K562 (cell line): ENCODE measurements around the gene SMAD1. TPM values are rescaled to one million over a fixed set of nuclear protein-coding genes. Genes with fewer than 3 reads are reported as not detected.

Experiments
- ATAC-seq: fragments of 200-7000 bp; cut with Tn5 transposase; 3 replicates; pipeline ENCODE4 v1.9.1; 2020; ENCODE audit warnings: moderate library complexity
- BruUV-seq: library from RNA; stranded (reverse); fragments of 400-500 nt; replicated peaks from 2 replicates; lab custom pipeline; 2021; lab: Mats Ljungman, UMichigan
- CTCF ChIA-PET: fragments of 300-600 bp; formaldehyde crosslinking; extraction: SDS; loops from one replicate; lab custom pipeline; 2021; ENCODE audit warnings: low intra/inter-chr PET ratio; lab: Yijun Ruan, JAX
- POLR2A ChIA-PET: fragments of 300-600, 350-650 bp; sonication (Branson Sonifier 250); formaldehyde crosslinking; extraction: SDS; loops from one replicate; lab custom pipeline; 2021; ENCODE audit warnings: antibody characterized with exemption, inconsistent platforms; lab: Yijun Ruan, JAX
- DNase-seq, 4 experiments: peaks; one replicate each; pipeline versions ENCODE4 v3.0.0 to v3.0.0-alpha.2; 2011 to 2018; ENCODE audit warnings: low spot score in 3 of 4, mixed read lengths in 3 of 4; ENCODE audit errors: extremely low read depth in 1 of 4
- FAIRE-seq: peaks from 2 replicates; lab custom pipeline; 2011; peaks lifted over from hg19 to GRCh38; lab: Jason Lieb, UNC
- H2AFZ ChIP-seq: 2 replicates; pipeline ENCODE4 v1.6.0; 2011; ENCODE audit warnings: low read depth, low read length, control low read depth, inconsistent platforms
- H3K27ac ChIP-seq: fragments of 200-600 bp; 3 replicates; pipeline ENCODE4 v1.8.0; 2011; ENCODE audit warnings: low read depth, mild to moderate bottlenecking, control low read depth, inconsistent platforms, low read length, moderate library complexity, mixed read lengths; ENCODE audit errors: extremely low read depth
- H3K27me3 ChIP-seq, 2 experiments: fragments of 300-600 bp in 1 of 2; 2 replicates in 1 of 2; 3 replicates in 1 of 2; pipeline versions ENCODE4 v1.6.0 to v1.8.0; 2011; ENCODE audit warnings: inconsistent platforms in 2 of 2, low read length in 2 of 2, mild to moderate bottlenecking in 1 of 2, mixed read lengths in 1 of 2, moderate library complexity in 1 of 2; ENCODE audit not compliant: control insufficient read depth in 2 of 2, insufficient read depth in 2 of 2
- H3K36me3 ChIP-seq: fragments of 300-600 bp; 3 replicates; pipeline ENCODE4 v1.8.0; 2011; ENCODE audit warnings: mild to moderate bottlenecking, low read length, inconsistent platforms; ENCODE audit not compliant: control insufficient read depth, insufficient read depth
- H3K4me1 ChIP-seq, 2 experiments: fragments of 200-600 bp in 1 of 2; replicated peaks in 1 of 2; 2 replicates in 1 of 2; 3 replicates in 1 of 2; pipeline versions ENCODE4 v1.5.1 to v1.8.0; 2011; ENCODE audit warnings: inconsistent platforms in 2 of 2, low read length in 2 of 2, mild to moderate bottlenecking in 1 of 2, mixed read lengths in 1 of 2, moderate library complexity in 1 of 2; ENCODE audit not compliant: control insufficient read depth in 2 of 2, insufficient read depth in 2 of 2
- H3K4me2 ChIP-seq: 2 replicates; pipeline ENCODE4 v1.6.1; 2011; ENCODE audit warnings: low read length, control low read depth, inconsistent platforms, mixed read lengths; ENCODE audit not compliant: insufficient read depth
- H3K4me3 ChIP-seq: fragments of 200-600 bp; sonication (generic), shearing (Covaris generic); 2 replicates; pipeline ENCODE4 v1.5.1; 2016; ENCODE audit warnings: control low read depth, inconsistent platforms
- H3K79me2 ChIP-seq: fragments of 200-600 bp; 3 replicates; pipeline ENCODE4 v1.8.0; 2011; ENCODE audit warnings: low read length, inconsistent platforms; ENCODE audit not compliant: control insufficient read depth, insufficient read depth
- H3K9ac ChIP-seq, 2 experiments: 2 replicates each; pipeline versions ENCODE4 v1.6.0 to v1.6.1; 2011; ENCODE audit warnings: low read depth in 2 of 2, low read length in 2 of 2, control low read depth in 1 of 2, inconsistent platforms in 1 of 2, mild to moderate bottlenecking in 1 of 2, mixed read lengths in 1 of 2; ENCODE audit not compliant: insufficient read depth in 1 of 2
- H3K9me1 ChIP-seq: one replicate; pipeline ENCODE4 v1.6.0; 2011; ENCODE audit warnings: inconsistent platforms, mild to moderate bottlenecking, low read length, moderate library complexity; ENCODE audit not compliant: control insufficient read depth, insufficient read depth
- H3K9me3 ChIP-seq: replicated peaks from 2 replicates; pipeline ENCODE4 v1.5.1; 2011; ENCODE audit warnings: low read depth, low read length, inconsistent platforms; ENCODE audit not compliant: control insufficient read depth, insufficient read depth
- H4K20me1 ChIP-seq: replicated peaks from 2 replicates; pipeline ENCODE4 v1.6.1; 2011; ENCODE audit warnings: low read length, inconsistent platforms, mixed read lengths; ENCODE audit not compliant: control insufficient read depth, insufficient read depth
- ATF1 ChIP-seq, 2 experiments: fragments of 450-650 bp in 1 of 2; IDR thresholded peaks; 2 replicates each; pipeline ENCODE4 v1.6.1; 2016; ENCODE audit warnings: missing compliant biosample characterization in 1 of 2, missing genetic modification characterization in 1 of 2
- CAMTA2 ChIP-seq: fragments of 250-450 bp; sonication (Bioruptor Pico); conservative IDR thresholded peaks from 2 replicates; pipeline ENCODE4 v1.5.1; 2022
- ELK1 ChIP-seq: sonication (generic); formaldehyde crosslinking; IDR thresholded peaks from 2 replicates; pipeline ENCODE4 v1.8.1; 2022; ENCODE audit warnings: missing genetic modification reagents
- HDAC1 ChIP-seq, 2 experiments: fragments of 450-650 bp; IDR thresholded peaks; 2 replicates each; pipeline ENCODE4 v1.6.1; 2016 to 2017; ENCODE audit warnings: inconsistent platforms in 1 of 2, mild to moderate bottlenecking in 1 of 2, moderate library complexity in 1 of 2
- WHSC1 ChIP-seq: IDR thresholded peaks from one replicate; pipeline ENCODE4 v1.6.1; 2012; ENCODE audit warnings: low read length, control low read depth, inconsistent platforms
- ZNF224 ChIP-seq: sonication (generic); formaldehyde crosslinking; IDR thresholded peaks from 2 replicates; pipeline ENCODE4 v1.8.0; 2022; ENCODE audit warnings: mild to moderate bottlenecking, missing genetic modification reagents
- ZNF253 ChIP-seq: fragments of 250-450 bp; sonication (Bioruptor Pico); conservative IDR thresholded peaks from 2 replicates; pipeline ENCODE4 v1.6.1; 2021; ENCODE audit warnings: mild to moderate bottlenecking
- ZNF584 ChIP-seq: fragments of 200-800 bp; sonication (Bioruptor generic); IDR thresholded peaks from 2 replicates; pipeline ENCODE4 v1.6.1; 2016; ENCODE audit warnings: low read depth, mild to moderate bottlenecking, missing genetic modification characterization, missing compliant biosample characterization
- WGBS: fragments of 100-300 bp; shearing (Covaris generic); methylation state at CpG from one replicate; pipeline ENCODE4 v1.1.6; 2016; ENCODE audit warnings: low coverage, mixed read lengths; ENCODE audit not compliant: insufficient coverage; ENCODE audit errors: missing lambda C conversion rate; 5-methylcytosine and 5-hydroxymethylcytosine counted together
- in situ Hi-C: fragments of 300-500 bp; cut with MboI; formaldehyde crosslinking; loops from 4 replicates; pipeline ENCODE4 v1.15.0; 2018; ENCODE audit warnings: inconsistent platforms, mixed read lengths
- intact Hi-C: fragments of 100-400 bp; cut with micrococcal nuclease; formaldehyde crosslinking; loops from 2 replicates; pipeline ENCODE4 v1.14.2; 2022
- polyA plus RNA-seq, 8 experiments: library from polyadenylated mRNA; depleted of rRNA in 4 of 8; stranded (reverse) in 5 of 8; unstranded in 3 of 8; fragments of >200 nt; fragmentation: Nextera tagmentation in 2 of 8; fragmentation: Illumina TruSeq in 1 of 8; extraction: Ambion mirVana in 2 of 8; extraction: Trizol in 1 of 8; gene quantifications; 2 replicates each; pipeline versions ENCODE4 v1.2.1 to v1.2.3, GENCODE V29; 2011 to 2014; ENCODE audit warnings: inconsistent platforms in 1 of 8, missing spikeins in 1 of 8
- total RNA-seq, 7 experiments: library from RNA; depleted of rRNA in 6 of 7; stranded (reverse); fragments of >200 nt in 6 of 7; fragmentation: Illumina TruSeq in 2 of 7; extraction: Trizol in 2 of 7; gene quantifications; 2 replicates each; pipeline versions ENCODE4 v1.2.1 to v1.2.3, GENCODE V29; 2011 to 2021; ENCODE audit warnings: low replicate concordance in 1 of 7

Gene SMAD1
- total and polyA plus RNA-seq, 9 of the 15 experiments (the other 6 are each of a cell fraction or from before 2014, with no cell fraction given) = 0.05 to 0.54 (median 0.21) TPM; not detected in 3

GRCh38 chr4:145525291-145525740, 43.7 kb downstream of the SMAD1 start:
- BruUV-seq = no TSS peak
- no peaks in the 10 kb centered on the region for H3K9me1 ChIP-seq
- FAIRE-seq = no peak
- DNase-seq = no peak
- in situ Hi-C loops = no loop called here
- H3K27ac ChIP-seq = no peak overlapping the region
- 11% methylated on average over 1 of the region's 1 CpG for WGBS
- POLR2A ChIA-PET = no interaction called here
- CTCF ChIA-PET = no interaction called here
- no peak for ATAC-seq
- H3K36me3 ChIP-seq = no peaks in the 10 kb centered on the region
- no peak overlapping the region for H3K9ac ChIP-seq
- no peak overlapping the region for H2AFZ ChIP-seq
- TF ChIP-seq ZNF584 (CRISPR knock-in tag) = no peak
- TF ChIP-seq ELK1 = no peak
- TF ChIP-seq ZNF253 (CRISPR knock-in tag) = no peak
- TF ChIP-seq WHSC1 = no peak
- no peak for TF ChIP-seq HDAC1 (IDR thresholded peaks at IDR 0.05)
- no peak for TF ChIP-seq CAMTA2 (CRISPR knock-in tag)
- no peak for TF ChIP-seq ATF1 (CRISPR knock-in tag; IDR thresholded peaks at IDR 0.05)
- TF ChIP-seq ATF1 (tag; IDR thresholded peaks at IDR 0.05) = no peak
- no peak for TF ChIP-seq ZNF224
- H3K9me3 ChIP-seq = no peaks in the 10 kb centered on the region
- no peaks in the 10 kb centered on the region for H3K79me2 ChIP-seq
- H4K20me1 ChIP-seq = no peaks in the 10 kb centered on the region
- no peaks in the 10 kb centered on the region for H3K27me3 ChIP-seq
- no peak overlapping the region for H3K4me3 ChIP-seq
- H3K4me1 ChIP-seq = no peaks in the 10 kb centered on the region
- H3K4me2 ChIP-seq = no peak overlapping the region
- intact Hi-C loops = no loop called here
